Memory B cell (primary cell): ENCODE measurements around the gene RPRD1B.

ENCODE experiments used
- ATAC-seq: fragments of 150-1000 bp; cut with Tn5 transposase; 2 replicates; pipeline ENCODE4 v1.10.0; 2021; ENCODE audit warnings: low read depth, mild to moderate bottlenecking, moderate library complexity
- DNase-seq, 2 donors: peaks; one replicate each; pipeline ENCODE4 v3.0.0; 2022; ENCODE audit warnings: low spot score in 2 of 2
- H3K27ac Mint-ChIP-seq: one replicate; pipeline ENCODE4 v1.8.0; 2022; ENCODE audit warnings: mild to moderate bottlenecking, moderate library complexity, mixed read lengths
- H3K27me3 Mint-ChIP-seq: one replicate; pipeline ENCODE4 v1.8.0; 2022; ENCODE audit warnings: mixed read lengths
- H3K36me3 Mint-ChIP-seq: one replicate; pipeline ENCODE4 v1.8.0; 2022; ENCODE audit warnings: mild to moderate bottlenecking, mixed read lengths
- H3K4me1 Mint-ChIP-seq: one replicate; pipeline ENCODE4 v1.8.0; 2022; ENCODE audit warnings: mixed read lengths
- H3K4me3 Mint-ChIP-seq: one replicate; pipeline ENCODE4 v1.8.0; 2022; ENCODE audit warnings: mild to moderate bottlenecking, moderate library complexity, mixed read lengths
- H3K9me3 Mint-ChIP-seq: one replicate; pipeline ENCODE4 v1.8.0; 2022; ENCODE audit warnings: mixed read lengths

The RPRD1B gene

DNA sequence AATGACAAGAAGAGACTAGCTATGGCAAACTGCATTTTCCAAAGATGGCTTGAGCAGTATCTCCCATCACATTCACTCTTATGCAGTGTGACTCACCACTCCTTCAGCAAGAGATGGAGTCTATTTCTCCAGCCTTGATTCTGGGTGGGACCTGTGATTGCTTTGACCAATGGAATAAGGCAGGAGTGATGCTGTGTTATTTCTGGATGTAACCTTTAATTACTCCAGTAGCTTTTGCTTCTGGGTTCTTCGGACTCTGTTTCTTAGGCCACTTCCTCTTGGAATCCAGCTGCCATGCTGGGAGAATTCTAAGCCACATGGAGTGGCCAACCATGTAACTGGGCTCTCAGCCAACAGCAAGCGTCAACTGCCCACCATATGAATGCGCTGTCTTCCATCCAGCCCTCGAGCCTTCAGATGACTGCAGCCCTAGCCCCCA is 80.8 kb downstream of the RPRD1B start:
- Mint-ChIP-seq H3K4me3 (no peak overlapping the region), H3K27me3 (no peaks in the 10 kb centered on the region), H3K4me1 (peaks cover 15% of the 10 kb centered on the region), H3K36me3 (peaks cover 2% of the 10 kb centered on the region), H3K9me3 (peaks cover 1% of the 10 kb centered on the region), H3K27ac (no peak overlapping the region)
- no peak for ATAC-seq
- DNase-seq, result no peak

DNA sequence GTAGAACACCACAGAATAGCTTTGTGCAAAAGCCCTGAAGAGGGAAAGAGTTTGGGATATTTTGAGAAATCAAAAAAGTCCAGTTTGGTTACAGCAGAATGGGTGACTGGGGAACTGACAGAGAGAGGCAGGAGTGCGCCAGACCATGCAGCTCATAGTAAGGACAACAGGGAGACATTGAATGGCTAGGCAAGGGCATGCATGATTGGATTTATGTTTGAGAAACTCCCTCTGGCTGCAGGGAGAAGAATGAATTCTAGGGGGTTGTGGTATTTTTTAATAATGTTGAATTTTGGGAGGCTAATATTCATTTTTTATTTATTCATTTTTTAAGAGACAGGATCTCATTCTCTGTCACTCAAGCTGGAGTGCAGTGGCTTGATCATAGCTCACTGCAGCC is 81.7 kb downstream of the RPRD1B start:
- DNase-seq (no peak), ATAC-seq (peak; percentile 53)
- Mint-ChIP-seq H3K4me3 (no peak overlapping the region), H3K36me3 (peaks cover 2% of the 10 kb centered on the region), H3K4me1 (peaks cover 15% of the 10 kb centered on the region), H3K27me3 (no peaks in the 10 kb centered on the region), H3K9me3 (peaks cover 1% of the 10 kb centered on the region), H3K27ac (no peak overlapping the region)

DNA sequence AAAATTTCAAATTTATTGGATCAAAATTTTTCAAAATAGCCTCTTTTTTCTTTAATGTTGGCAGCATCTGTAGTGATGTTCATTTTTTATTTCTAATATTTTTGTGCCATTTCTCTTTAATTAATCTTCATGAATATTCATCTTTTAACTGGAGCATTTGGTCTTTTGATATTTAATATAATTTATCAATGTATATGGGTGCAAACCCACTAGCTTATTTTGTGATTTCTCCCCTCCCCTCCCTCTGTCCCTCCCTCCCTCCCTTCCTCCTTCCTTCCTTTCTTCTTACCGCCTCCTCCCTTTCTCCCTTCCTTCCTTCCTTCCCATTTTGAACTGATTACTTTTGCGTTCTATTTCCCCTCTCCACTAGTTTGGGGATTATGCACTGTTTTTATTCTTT is 82.3 kb downstream of the RPRD1B start:
- DNase-seq (no peak), ATAC-seq (no peak)
- Mint-ChIP-seq H3K27ac (no peak overlapping the region), H3K4me1 (peaks cover 15% of the 10 kb centered on the region), H3K36me3 (peaks cover 2% of the 10 kb centered on the region), H3K4me3 (no peak overlapping the region), H3K27me3 (no peaks in the 10 kb centered on the region), H3K9me3 (peaks cover 1% of the 10 kb centered on the region)

DNA sequence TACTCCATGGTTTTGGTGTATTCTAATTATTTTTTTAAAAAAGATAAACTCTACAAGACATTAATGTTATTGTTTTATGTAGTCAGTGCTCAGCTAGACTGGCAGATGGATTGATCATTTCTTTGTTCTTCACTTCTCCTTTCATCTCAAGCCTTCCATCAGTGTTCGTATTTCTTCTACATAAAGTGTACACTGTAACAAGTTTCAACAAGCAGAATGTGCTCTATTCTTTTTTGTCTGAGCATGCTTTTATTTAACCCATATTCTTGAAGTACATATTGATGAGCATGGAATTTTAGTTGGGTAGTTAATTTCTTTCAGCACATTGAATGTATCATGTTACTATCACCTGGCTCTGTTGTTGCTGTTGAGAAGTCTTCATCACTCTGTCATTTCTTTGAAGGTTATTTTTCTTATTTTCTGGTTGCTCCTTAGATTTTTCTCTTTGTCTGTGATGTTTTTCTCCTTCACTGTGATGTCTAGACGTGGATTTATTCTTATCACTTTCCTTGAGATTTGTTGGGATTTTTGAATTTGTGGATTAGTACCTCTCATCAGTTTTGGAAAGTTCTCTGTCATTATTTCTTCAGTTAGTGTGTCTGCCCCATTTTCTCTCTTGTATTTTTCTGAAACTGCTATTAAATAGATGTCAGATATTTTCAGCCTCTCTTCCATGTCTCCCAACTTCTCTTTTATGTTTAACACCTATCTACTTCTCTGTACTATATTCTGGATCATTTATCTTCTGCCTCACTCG is 83.0 kb downstream of the RPRD1B start:
- Mint-ChIP-seq H3K27ac (peak overlapping the region; percentile 5), H3K27me3 (no peaks in the 10 kb centered on the region), H3K4me1 (peaks cover 15% of the 10 kb centered on the region), H3K36me3 (peaks cover 2% of the 10 kb centered on the region), H3K4me3 (no peak overlapping the region), H3K9me3 (peaks cover 1% of the 10 kb centered on the region)
- DNase-seq (no peak), ATAC-seq (no peak)

DNA sequence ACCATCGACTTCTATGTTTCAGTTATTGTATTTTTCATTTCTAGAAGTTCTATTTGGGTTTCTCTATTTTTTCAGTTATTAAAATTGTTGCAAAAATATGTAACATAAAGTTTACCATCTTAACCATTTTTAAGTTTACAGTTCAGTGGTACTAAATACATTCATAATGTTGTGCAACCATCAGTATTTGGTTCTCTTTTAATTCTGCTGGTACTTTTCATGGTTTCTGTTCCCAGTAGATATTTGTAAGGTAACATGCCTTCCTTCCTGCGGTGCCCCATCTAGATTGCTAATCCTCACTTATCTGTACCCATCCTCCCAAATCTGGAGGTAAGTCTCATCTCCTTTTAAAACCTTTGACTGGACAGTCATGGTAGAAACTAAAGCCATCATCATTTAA is 83.7 kb downstream of the RPRD1B start:
- no peak for ATAC-seq

DNA sequence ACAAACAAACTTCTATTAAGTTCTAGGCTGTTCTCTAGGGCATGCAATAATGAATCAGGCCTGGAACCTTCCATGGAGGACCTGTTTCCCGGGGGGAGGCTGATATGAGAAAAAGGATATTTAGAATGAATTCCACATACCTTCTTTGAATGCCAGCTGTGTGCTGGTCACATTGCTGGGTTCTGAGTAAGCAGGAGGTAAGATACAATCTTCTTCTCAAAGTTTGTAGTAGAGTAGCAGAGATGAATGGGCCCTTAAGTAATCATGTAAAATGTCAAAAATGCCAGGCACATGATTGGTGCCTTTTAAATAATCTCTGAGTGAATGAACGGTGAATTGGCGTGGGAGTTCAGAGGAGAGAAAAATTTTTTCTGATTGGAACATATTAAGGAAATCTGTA is 84.1 kb downstream of the RPRD1B start:
- Mint-ChIP-seq H3K27me3 (no peaks in the 10 kb centered on the region), H3K4me1 (peaks cover 11% of the 10 kb centered on the region), H3K4me3 (no peak overlapping the region), H3K27ac (no peak overlapping the region), H3K9me3 (no peaks in the 10 kb centered on the region), H3K36me3 (no peaks in the 10 kb centered on the region)
- ATAC-seq (no peak), DNase-seq (no peak)

More for the DNA sequence above, 83.7 kb downstream of the RPRD1B start:
- Mint-ChIP-seq H3K27me3 (no peaks in the 10 kb centered on the region), H3K36me3 (no peaks in the 10 kb centered on the region), H3K4me3 (no peak overlapping the region), H3K9me3 (no peaks in the 10 kb centered on the region), H3K27ac (peak overlapping the region; percentile 5), H3K4me1 (peaks cover 11% of the 10 kb centered on the region)
- no peak for DNase-seq

DNA sequence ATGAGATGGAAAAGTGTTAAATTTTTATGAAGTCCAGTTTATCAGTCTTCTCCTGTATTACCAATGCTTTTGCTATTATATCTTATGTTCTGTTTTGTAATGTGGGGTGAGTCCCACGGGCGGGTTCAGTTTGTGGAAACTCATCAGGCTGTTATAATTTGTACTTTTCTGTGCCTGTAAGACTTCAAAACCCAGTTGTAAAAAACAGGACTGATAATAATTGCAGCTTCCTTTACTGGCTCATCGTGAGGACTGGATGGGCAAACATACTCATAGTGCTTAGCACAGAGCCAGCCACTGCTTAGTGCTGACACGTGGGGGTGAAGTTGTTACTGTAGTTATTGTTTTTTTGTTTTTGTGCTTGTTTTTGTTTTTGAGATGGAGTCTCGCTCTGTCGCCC is 85.9 kb downstream of the RPRD1B start:
- DNase-seq (no peak), ATAC-seq (no peak)
- H3K4me3 Mint-ChIP-seq, result no peak overlapping the region
- H3K36me3 Mint-ChIP-seq, result no peaks in the 10 kb centered on the region
- H3K27ac Mint-ChIP-seq, result no peak overlapping the region
- H3K4me1 Mint-ChIP-seq, result peaks cover 10% of the 10 kb centered on the region
- H3K9me3 Mint-ChIP-seq, result no peaks in the 10 kb centered on the region
- H3K27me3 Mint-ChIP-seq, result no peaks in the 10 kb centered on the region

DNA sequence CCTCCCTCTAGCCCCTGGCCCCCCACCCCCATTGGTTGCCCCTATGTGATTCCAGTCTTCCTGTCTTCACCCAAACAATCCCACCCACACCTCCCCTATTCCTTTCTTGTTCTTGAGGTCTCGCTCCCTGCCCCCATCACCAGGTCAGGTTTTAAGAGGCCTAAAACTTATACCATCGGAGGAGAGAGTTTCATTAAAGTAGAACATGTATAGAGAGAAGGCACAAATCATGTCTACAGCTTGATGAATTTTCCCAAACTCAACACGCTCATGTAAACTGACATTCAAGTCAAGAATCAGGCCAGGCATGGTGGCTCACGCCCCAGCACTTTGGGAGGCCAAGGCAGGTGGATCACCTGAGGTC is 87.1 kb downstream of the RPRD1B start:
- H3K4me3 Mint-ChIP-seq, result no peak overlapping the region
- H3K9me3 Mint-ChIP-seq, result no peaks in the 10 kb centered on the region
- peaks cover 7% of the 10 kb centered on the region for H3K4me1 Mint-ChIP-seq
- no peaks in the 10 kb centered on the region for H3K36me3 Mint-ChIP-seq
- no peaks in the 10 kb centered on the region for H3K27me3 Mint-ChIP-seq
- H3K27ac Mint-ChIP-seq, result no peak overlapping the region
- DNase-seq (no peak), ATAC-seq (no peak)

DNA sequence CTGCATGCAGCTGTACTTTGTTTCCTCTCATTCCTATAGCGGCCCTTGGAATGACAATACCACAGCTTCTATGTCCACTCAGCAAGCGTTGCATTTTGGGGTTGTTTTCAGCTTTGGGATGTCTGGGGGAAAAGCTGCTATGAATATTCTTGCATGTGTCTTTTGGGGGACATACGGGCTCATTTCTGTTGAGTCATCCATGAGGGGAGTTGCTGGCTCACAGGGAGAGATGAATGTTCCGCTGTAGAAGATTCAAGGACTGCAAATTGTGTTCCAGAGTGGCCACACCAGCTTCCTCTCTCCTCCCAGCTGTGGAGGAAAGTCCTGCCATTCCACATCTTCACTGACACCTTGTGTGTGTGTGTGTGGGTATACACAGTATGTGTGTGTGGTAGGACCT is 88.2 kb downstream of the RPRD1B start:
- Mint-ChIP-seq H3K4me1 (peaks cover 4% of the 10 kb centered on the region), H3K4me3 (no peak overlapping the region), H3K9me3 (no peaks in the 10 kb centered on the region), H3K36me3 (no peaks in the 10 kb centered on the region), H3K27me3 (no peaks in the 10 kb centered on the region), H3K27ac (no peak overlapping the region)
- no peak for DNase-seq
- no peak for ATAC-seq

DNA sequence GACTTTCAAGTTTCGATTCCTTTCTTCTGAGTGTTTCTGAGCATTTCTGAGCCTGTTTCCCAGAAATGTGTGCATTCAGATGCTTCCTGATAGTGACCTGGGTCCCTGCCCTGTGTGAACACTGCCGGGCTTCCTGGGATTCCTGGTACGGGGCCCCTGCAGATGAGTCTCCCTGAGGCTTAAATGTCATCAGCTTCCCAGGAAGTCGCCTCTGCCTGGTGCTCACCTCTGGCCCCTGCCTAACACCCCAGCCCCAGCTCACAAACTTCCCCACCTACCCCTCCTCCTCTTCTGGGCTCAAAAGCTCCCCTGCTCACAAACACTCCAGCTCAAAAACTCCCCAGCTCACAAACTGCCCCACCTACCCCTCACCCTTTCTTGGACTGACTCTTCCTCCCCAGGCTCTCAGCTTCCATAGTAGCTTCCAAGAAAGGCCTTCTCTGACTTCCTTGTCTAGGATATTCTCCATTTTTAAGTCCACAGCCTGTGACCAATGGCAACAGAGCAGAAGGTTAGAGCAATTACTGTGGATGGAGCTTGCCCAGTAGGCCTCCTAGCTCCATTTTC is 89.6 kb downstream of the RPRD1B start:
- no peak for ATAC-seq
- Mint-ChIP-seq H3K4me3 (no peak overlapping the region), H3K9me3 (no peaks in the 10 kb centered on the region), H3K27me3 (no peaks in the 10 kb centered on the region), H3K4me1 (peaks cover 3% of the 10 kb centered on the region), H3K36me3 (no peaks in the 10 kb centered on the region), H3K27ac (no peak overlapping the region)
- no peak for DNase-seq

DNA sequence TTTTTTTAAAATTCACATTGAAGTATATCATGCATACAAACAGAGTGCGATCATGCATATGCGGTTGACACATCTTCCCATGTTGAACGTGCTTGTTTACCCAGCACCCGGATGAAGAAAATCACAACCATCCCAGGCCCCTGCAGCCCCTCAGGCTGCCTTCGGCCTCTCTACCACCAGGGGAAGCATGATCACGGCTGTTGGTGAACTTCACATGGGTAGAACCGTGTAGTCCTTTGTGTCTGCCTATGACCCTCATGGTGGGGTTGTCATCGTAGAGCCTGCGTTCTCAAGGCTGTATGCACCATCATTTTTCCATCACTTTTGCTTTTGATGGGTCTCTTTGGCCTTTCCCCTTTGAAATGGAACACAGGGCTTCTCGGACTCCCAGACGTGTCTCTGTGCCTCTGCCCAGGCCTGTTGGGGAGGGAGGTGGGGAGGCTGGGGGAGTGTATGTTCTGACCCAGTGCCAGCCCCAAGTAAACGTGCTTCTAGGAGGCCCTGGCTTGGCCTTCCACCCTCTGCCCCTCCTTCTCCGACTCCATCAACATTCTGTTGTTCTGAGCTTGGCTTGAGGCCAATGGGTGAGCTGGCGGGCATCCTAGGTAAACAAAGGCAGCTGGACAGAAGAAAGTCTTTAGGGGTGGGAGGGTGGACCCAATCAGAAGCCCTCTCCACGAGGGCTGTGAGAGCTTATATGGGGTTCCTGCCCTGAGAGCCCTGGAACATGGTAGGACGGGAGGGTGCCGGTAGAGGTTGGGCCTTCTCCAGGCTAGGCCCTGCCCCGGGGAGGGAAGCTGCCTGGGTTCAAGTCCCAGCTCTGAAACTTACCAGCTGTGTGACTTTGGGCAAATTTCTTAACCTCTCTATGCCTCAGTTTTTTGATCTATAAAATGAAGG is 91.9 kb downstream of the RPRD1B start:
- Mint-ChIP-seq H3K4me3 (no peak overlapping the region), H3K27ac (no peak overlapping the region), H3K4me1 (peaks cover 3% of the 10 kb centered on the region), H3K9me3 (no peaks in the 10 kb centered on the region), H3K36me3 (no peaks in the 10 kb centered on the region), H3K27me3 (no peaks in the 10 kb centered on the region)
- DNase-seq, result no peak
- no peak for ATAC-seq

DNA sequence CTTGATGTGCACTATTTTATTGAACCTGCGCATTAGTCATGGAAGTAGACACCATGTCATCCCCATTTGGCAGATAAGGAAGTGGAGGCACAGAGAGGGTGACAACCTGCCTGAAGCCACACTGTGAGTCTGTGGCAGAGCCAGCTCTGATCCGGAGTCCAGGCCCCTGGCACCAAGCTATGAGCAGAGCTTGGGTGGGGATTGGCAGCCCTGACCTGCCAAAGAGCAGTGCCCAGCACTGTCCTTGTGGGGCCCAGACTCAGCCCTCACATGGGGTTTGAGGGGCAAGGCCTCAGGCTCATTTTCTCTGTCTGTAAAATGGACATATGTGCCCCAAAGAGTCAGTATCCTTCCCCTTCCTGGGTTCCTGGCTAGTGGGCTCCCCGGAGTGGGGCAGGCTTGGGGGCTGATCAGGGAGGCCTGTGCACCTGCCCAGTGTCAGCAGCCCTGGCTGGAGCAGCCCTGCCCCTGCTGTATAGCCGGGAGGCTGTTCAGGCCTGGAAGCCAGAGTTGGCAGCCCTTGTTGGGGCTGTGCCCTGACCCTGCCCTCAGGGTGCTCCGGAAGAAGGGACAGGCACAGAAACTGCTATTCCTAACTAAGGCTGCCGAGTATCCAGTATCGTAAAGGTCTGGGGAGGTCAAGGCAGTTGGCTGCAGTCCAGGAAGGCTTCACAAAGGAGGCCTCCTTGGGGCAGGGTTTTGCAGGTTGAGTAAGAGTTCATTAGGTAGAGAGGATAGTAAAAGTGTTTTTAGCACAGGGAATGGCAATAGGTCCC is 92.8 kb downstream of the RPRD1B start:
- no peak for ATAC-seq
- no peaks in the 10 kb centered on the region for H3K36me3 Mint-ChIP-seq
- H3K4me3 Mint-ChIP-seq, result no peak overlapping the region
- no peaks in the 10 kb centered on the region for H3K9me3 Mint-ChIP-seq
- H3K4me1 Mint-ChIP-seq, result peaks cover 5% of the 10 kb centered on the region
- H3K27me3 Mint-ChIP-seq, result no peaks in the 10 kb centered on the region
- no peak overlapping the region for H3K27ac Mint-ChIP-seq
- DNase-seq, result no peak

DNA sequence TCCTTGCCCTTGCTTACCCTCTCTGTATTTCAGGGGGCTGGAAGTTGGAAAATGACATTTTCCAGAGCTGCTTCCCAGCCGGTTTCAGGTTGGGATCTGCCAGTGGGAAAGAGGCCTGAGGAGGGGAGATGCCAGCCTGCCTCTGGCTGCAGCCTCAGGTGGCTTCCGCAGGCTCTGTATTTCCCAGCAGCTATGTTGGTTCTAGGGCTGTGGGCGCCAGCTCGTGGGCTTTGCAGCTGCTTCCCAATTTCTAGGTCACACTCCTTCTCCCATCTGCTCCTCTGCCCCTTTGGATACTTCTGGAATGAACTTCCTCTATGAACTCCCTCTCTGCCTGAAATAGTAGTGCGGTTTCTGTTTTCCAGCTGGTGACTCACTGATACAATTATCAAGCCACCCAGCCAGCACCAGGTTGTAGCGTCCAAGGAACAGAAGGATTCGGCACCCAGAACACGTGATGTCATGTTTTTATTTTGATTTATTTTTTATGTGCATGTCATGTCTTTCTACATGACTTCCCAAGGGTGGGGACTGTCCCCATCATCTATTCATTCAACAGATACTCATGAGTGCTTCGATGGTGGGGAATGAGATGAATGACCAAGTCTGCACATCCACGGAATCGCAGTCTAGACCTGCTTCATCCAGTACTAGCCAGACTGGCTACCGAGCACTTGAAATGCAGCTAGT is 93.5 kb downstream of the RPRD1B start:
- H3K4me1 Mint-ChIP-seq, result peaks cover 5% of the 10 kb centered on the region
- H3K9me3 Mint-ChIP-seq, result no peaks in the 10 kb centered on the region
- DNase-seq (no peak), ATAC-seq (no peak)
- H3K4me3 Mint-ChIP-seq, result no peak overlapping the region
- H3K27ac Mint-ChIP-seq, result no peak overlapping the region
- no peaks in the 10 kb centered on the region for H3K27me3 Mint-ChIP-seq
- H3K36me3 Mint-ChIP-seq, result no peaks in the 10 kb centered on the region
